Measurements from ENCODE around the gene DNM2. TPM values are rescaled to one million over a fixed set of nuclear protein-coding genes. Genes with fewer than 3 reads are reported as not detected.
A peak's percentile ranks its signal among the peaks of the same experiment; 100 is the strongest.

The DNM2 gene
- total RNA-seq, 4 donors from 2014 or later, result 469 to 1,152 (median 585) TPM

DNA sequence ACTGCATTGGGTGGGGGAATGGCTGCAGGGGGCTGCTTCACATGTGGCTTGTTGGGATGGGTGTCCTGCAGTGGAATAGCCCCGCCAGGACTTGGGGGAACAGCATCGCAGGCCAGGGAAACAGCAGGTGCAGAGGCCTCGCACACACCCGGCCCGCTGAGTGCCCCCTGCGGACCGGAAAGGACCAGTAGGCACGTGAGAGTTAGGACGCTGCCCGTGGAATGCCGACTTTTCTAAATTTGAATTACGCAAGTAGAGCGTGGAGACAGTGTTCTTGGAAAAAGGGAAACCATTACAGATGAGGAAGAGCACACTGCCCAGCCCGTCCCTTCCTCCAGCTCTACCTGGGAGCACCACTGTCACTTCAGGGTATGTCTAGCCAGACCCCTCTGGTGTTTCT, 11.5 kb downstream of the DNM2 start:
- in situ Hi-C loops (cut with MboI; ENCODE audit: low pct_ligation_motif_present in 1 of 4, low pct_unique_long_range_greater_than_20kb in 1 of 4, low sequenced_read_pairs in 3 of 4), result no loop called here

DNA sequence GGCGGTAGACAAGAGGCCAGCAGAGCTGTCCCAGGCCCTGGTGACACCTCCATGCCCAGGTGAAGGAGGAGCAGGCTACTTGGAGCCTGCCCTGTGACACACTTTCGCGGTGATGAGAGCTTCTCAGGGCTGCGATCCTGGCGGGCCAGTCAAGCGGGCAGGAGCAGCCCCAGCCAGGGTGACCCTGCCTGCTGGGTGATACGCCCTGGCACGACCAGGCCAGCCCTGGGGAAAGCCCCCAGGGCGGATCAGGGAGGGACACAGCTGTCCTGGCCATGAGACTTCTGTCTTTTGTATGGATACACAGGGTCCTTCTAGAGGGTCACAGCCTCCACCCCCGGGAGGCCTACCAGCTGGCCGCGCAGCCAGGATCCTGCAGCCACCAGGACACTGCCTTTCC, 13.1 kb downstream of the DNM2 start:
- Histone ChIP-seq H3K27ac (peak overlapping the region; percentile 66 to 88 (median 75)), H3K36me3 (peaks cover 0 to 7% (median 0%) of the 10 kb centered on the region in 4 donors), H3K4me1 (peaks cover 26 to 96% (median 52%) of the 10 kb centered on the region in 4 donors), H3K9me3 (no peaks in the 10 kb centered on the region), H3K4me3 (no peak overlapping the region), H3K27me3 (no peaks in the 10 kb centered on the region)
- WGBS, 2 donors (ENCODE audit: low coverage in 1 of 2), result 83 to 100% methylated on average over 4 to 10 of the region's 12 CpGs
- in situ Hi-C loops (cut with MboI; ENCODE audit: low pct_ligation_motif_present in 1 of 4, low pct_unique_long_range_greater_than_20kb in 1 of 4, low sequenced_read_pairs in 3 of 4), result no loop called here
- TF ChIP-seq POLR2A (IDR thresholded peaks at IDR 0.05) (no peak), EP300 (IDR thresholded peaks at IDR 0.05; ENCODE audit: low read depth) (no peak), POLR2AphosphoS5 (IDR thresholded peaks at IDR 0.05) (no peak)
- TF ChIP-seq, protein P1, sequence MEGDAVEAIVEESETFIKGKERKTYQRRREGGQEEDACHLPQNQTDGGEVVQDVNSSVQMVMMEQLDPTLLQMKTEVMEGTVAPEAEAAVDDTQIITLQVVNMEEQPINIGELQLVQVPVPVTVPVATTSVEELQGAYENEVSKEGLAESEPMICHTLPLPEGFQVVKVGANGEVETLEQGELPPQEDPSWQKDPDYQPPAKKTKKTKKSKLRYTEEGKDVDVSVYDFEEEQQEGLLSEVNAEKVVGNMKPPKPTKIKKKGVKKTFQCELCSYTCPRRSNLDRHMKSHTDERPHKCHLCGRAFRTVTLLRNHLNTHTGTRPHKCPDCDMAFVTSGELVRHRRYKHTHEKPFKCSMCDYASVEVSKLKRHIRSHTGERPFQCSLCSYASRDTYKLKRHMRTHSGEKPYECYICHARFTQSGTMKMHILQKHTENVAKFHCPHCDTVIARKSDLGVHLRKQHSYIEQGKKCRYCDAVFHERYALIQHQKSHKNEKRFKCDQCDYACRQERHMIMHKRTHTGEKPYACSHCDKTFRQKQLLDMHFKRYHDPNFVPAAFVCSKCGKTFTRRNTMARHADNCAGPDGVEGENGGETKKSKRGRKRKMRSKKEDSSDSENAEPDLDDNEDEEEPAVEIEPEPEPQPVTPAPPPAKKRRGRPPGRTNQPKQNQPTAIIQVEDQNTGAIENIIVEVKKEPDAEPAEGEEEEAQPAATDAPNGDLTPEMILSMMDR (IDR thresholded peaks at IDR 0.05), result no peak
- intact Hi-C loops (cut with DNase I; ENCODE audit: low total_unique reads), result no loop called here
- DNase-seq, result no peak

More for the DNA sequence above, 11.5 kb downstream of the DNM2 start:
- no peak overlapping the region for H3K4me3 ChIP-seq
- H3K9me3 ChIP-seq, result no peaks in the 10 kb centered on the region
- DNase-seq, result no peak
- WGBS, 2 donors (ENCODE audit: low coverage in 1 of 2), result 95% methylated on average over 14 of the region's 14 CpGs; no CpG with 5 or more reads in 1 of the 2 donors
- peaks cover 30 to 96% (median 60%) of the 10 kb centered on the region in 4 donors for H3K4me1 ChIP-seq
- no peaks in the 10 kb centered on the region for H3K27me3 ChIP-seq
- H3K36me3 ChIP-seq, result no peaks in the 10 kb centered on the region
- H3K27ac ChIP-seq, result peak overlapping the region; percentile 66 to 88 (median 75)
- TF ChIP-seq EP300 (IDR thresholded peaks at IDR 0.05; ENCODE audit: low read depth), result no peak
- TF ChIP-seq POLR2A (IDR thresholded peaks at IDR 0.05), result no peak
- TF ChIP-seq, protein P1 (IDR thresholded peaks at IDR 0.05), result no peak
- no peak for TF ChIP-seq POLR2AphosphoS5 (IDR thresholded peaks at IDR 0.05)
- intact Hi-C loops (cut with DNase I; ENCODE audit: low total_unique reads), result no loop called here

DNA sequence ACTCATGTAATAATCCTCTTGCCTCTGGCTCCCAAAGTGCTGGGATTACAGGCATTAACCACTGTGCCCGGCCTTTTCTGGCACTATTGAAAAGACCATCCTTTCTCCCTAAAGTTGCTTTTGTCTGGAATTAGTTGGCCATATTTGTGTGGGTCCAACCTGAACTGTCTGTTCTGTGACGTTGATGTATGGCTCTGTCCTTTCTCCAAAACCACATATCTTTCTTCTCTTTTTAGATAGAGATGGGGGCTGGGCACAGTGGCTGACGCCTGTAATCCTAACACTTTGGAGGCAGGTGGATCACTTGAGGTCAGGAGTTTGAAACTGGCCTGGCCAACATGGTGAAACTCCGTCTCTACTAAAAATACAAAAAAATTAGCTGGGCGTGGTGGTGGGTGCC, 17.9 kb downstream of the DNM2 start:
- in situ Hi-C loops (cut with MboI; ENCODE audit: low pct_ligation_motif_present in 1 of 4, low pct_unique_long_range_greater_than_20kb in 1 of 4, low sequenced_read_pairs in 3 of 4) (no loop called here), intact Hi-C loops (cut with DNase I; ENCODE audit: low total_unique reads) (no loop called here)
- 77 to 89% methylated on average over 3 to 5 of the region's 5 CpGs for WGBS, 2 donors (ENCODE audit: low coverage in 1 of 2)
- Histone ChIP-seq H3K4me3 (no peak overlapping the region), H3K27me3 (no peaks in the 10 kb centered on the region), H3K9me3 (no peaks in the 10 kb centered on the region), H3K36me3 (peaks cover 0 to 7% (median 0%) of the 10 kb centered on the region in 4 donors), H3K27ac (peak overlapping the region; percentile 86 to 88 (median 87)), H3K4me1 (peaks cover 21 to 97% (median 62%) of the 10 kb centered on the region in 4 donors)
- no peak for TF ChIP-seq EP300 (IDR thresholded peaks at IDR 0.05; ENCODE audit: low read depth)
- TF ChIP-seq, protein P1 (IDR thresholded peaks at IDR 0.05), result no peak
- TF ChIP-seq POLR2AphosphoS5 (IDR thresholded peaks at IDR 0.05), result no peak
- TF ChIP-seq POLR2A (IDR thresholded peaks at IDR 0.05), result no peak
- DNase-seq, result no peak

DNA sequence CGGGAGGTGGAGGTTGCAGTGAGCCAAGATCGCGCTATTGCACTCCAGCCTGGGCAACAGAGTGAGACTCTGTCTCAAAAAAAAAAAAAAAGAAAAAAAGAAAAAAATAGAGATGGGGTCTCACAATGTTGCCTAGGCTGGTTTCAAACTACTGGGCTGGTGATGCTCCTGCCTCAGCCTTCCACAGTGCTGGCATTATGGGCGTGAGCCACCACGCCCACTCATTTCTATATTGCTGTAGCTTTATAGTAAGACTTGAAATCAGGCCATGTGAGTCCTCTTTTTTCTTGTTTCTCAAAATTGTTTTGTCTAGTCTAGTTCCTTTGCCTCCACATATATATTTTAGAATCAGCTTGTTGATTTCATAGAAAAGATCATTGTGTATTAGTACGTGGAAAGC, 18.3 kb downstream of the DNM2 start:
- TF ChIP-seq POLR2A (IDR thresholded peaks at IDR 0.05) (no peak), POLR2AphosphoS5 (IDR thresholded peaks at IDR 0.05) (no peak), EP300 (IDR thresholded peaks at IDR 0.05; ENCODE audit: low read depth) (no peak)
- TF ChIP-seq, protein P1 (IDR thresholded peaks at IDR 0.05), result no peak
- peaks cover 18 to 96% (median 59%) of the 10 kb centered on the region in 4 donors for H3K4me1 ChIP-seq
- peaks cover 0 to 7% (median 0%) of the 10 kb centered on the region in 4 donors for H3K36me3 ChIP-seq
- no peaks in the 10 kb centered on the region for H3K27me3 ChIP-seq
- peak; percentile 70 for DNase-seq
- intact Hi-C loops (cut with DNase I; ENCODE audit: low total_unique reads) (no loop called here), in situ Hi-C loops (cut with MboI; ENCODE audit: low pct_ligation_motif_present in 1 of 4, low pct_unique_long_range_greater_than_20kb in 1 of 4, low sequenced_read_pairs in 3 of 4) (no loop called here)
- H3K9me3 ChIP-seq, result no peaks in the 10 kb centered on the region
- peak overlapping the region; percentile 86 to 88 (median 87) for H3K27ac ChIP-seq
- H3K4me3 ChIP-seq, result no peak overlapping the region
- WGBS, 2 donors (ENCODE audit: low coverage in 1 of 2), result 60 to 70% methylated on average over 3 to 6 of the region's 6 CpGs
